ENCODE data around the gene TMEM190. TPM values are rescaled to one million over a fixed set of nuclear protein-coding genes. Genes with fewer than 3 reads are reported as not detected.
"Not testable (repeated sequence)": the region's sequence is repeated elsewhere in the genome, so short reads cannot be mapped to it uniquely, and the experiment has no call there.

Gene TMEM190
- total and polyA plus RNA-seq, 2 donors = 0.14 to 3.4 TPM

DNA sequence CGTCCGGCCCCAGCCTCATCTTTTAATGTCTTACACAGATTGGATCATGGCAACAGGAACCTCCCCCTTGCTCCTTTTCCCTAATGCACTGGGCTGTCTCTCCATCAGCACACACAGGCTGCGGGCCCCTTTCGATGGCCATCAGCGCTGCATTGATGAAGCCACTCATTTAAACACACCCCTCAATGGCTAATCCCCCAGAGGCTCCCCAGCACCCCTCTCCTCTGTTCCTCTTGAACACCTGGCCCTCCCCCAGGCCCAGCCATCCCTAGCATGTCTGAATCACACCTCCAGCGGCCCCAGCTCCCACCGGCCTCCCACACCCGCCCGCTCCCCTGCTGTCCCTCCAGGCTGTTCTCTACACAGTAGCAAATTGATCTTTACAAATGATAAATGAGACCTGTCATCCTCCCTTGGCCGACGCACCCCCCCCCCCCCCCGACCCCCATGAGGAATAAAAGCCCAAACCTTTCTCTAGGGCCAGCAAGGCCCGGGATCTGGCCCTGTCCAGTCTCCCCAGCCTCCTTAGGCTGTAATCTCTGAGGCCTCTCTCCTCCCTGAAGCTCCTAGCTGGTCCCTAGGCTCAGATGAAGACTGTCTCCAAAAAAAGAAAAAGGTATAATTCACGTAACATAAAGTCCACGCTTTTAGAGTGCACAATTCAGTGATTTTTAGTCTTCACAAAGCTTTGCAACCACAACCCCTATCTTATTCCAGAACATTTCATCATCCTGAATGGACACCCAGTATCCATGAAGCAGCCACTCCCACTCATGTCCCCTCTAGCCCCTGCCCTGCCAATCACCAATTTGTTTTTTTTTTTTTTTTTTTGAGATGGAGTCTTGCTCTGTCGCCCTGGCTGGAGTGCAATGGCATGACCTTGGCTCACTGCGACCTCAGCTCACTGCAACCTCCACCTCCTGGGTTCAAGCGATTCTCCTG lies 16.5 kb downstream of the TMEM190 start:
- WGBS = 92% methylated on average over 18 of the region's 18 CpGs
- Histone ChIP-seq H3K4me1 (ENCODE audit: control insufficient read depth in 2 of 2, insufficient read depth in 2 of 2, low read length in 2 of 2) (peaks cover 3 to 15% of the 10 kb centered on the region in 2 donors), H3K36me3 (ENCODE audit: control insufficient read depth in 2 of 2, insufficient read depth in 2 of 2, low read length in 1 of 2) (peaks cover 34 to 39% of the 10 kb centered on the region in 2 donors), H3K9me3 (ENCODE audit: control insufficient read depth in 2 of 2, insufficient read depth in 1 of 2, low read length in 1 of 2) (no peaks in the 10 kb centered on the region), H3K27me3 (ENCODE audit: control insufficient read depth in 2 of 2, insufficient read depth in 1 of 2, low read length in 1 of 2) (no peaks in the 10 kb centered on the region), H3K27ac (ENCODE audit: low read depth in 1 of 2, low read length in 1 of 2) (no peak overlapping the region), H3K4me3 (ENCODE audit: low read length in 2 of 2) (no peak overlapping the region)
- no peak for DNase-seq (ENCODE audit: low read depth in 6 of 9, low spot score in 9 of 9)

DNA sequence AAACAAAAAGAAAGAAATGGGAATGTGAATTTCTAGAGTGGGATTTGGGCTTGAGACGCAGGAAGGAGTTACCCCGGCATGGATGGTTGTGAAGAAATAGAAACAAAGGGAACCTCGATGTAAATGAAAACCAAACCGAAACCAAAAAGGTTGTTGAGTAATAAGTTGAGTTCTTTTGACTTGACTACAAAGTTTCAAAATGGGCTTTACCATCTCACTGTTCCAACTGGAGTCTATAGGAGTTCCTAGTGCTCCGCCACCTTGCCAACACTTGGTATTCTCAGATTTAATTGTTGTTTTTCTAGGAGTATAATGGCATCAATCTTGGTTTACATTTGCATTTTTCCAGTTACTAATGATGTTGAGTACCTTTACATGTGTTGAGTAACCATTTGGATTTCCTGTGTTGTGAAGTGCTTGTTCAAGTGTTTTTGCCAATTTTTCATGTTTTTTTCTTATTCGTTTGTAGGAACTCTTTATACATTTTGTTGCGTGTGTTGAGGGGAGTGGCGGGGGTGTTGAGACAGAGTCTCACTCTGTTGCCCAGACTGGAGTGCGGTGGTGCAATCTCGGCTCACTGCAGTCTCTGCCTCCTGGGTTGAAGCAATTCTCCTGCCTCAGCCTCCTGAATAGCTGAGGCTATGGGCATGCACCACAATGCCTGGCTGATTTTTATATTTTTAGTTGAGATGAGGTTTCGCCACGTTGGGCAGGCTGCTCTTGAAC lies 21.7 kb downstream of the TMEM190 start:
- H3K36me3 ChIP-seq (ENCODE audit: control insufficient read depth in 2 of 2, insufficient read depth in 2 of 2, low read length in 1 of 2) = peaks cover 29 to 36% of the 10 kb centered on the region in 2 donors

DNA sequence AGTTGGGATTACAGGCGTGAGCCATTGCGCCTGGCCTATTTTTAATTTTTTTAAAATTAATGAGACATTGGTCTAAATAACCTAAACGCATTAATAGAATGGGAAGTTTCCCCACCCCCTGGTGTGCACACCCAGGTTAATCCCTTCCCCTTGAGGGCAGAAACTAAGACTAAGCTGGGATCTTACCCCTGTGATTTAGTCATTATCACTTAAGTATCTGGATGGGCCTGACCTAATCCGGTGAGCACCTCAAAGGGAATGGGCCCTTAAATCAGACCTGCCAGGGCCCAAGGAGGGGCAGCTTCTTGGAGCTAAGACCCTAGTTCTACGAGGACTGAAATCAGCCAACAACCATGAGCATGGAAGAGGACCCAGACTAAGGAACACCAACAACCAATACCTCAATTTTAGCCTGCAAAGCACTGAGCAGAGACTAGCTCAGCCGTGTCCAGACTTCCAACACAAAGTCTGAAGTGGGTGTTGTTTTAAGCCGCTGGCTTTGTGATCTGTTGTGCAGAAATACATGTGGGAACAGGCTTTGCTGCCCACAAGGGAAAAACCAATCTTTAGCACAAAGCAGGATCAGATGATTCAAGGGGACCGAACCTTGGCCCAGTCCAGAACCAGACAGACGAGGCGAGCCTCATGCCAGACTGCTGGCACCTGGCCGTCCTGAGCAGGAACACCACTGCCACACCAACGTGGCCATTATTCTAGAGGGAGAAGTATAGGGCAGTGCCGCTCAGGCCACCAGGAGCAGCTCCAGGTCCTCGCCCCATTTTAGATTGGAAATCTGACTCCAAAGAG lies 23.9 kb downstream of the TMEM190 start:
- Histone ChIP-seq H3K27ac (ENCODE audit: low read depth in 1 of 2, low read length in 1 of 2) (no peak overlapping the region), H3K4me3 (ENCODE audit: low read length in 2 of 2) (no peak overlapping the region), H3K4me1 (ENCODE audit: control insufficient read depth in 2 of 2, insufficient read depth in 2 of 2, low read length in 2 of 2) (peaks cover 2 to 3% of the 10 kb centered on the region in 2 donors), H3K27me3 (ENCODE audit: control insufficient read depth in 2 of 2, insufficient read depth in 1 of 2, low read length in 1 of 2) (no peaks in the 10 kb centered on the region), H3K36me3 (ENCODE audit: control insufficient read depth in 2 of 2, insufficient read depth in 2 of 2, low read length in 1 of 2) (peaks cover 43 to 49% of the 10 kb centered on the region in 2 donors), H3K9me3 (ENCODE audit: control insufficient read depth in 2 of 2, insufficient read depth in 1 of 2, low read length in 1 of 2) (no peaks in the 10 kb centered on the region)
- WGBS = 95% methylated on average over 14 of the region's 14 CpGs
- no peak for DNase-seq (ENCODE audit: low read depth in 6 of 9, low spot score in 9 of 9)

More for the DNA sequence above, 21.7 kb downstream of the TMEM190 start:
- Histone ChIP-seq H3K27ac (ENCODE audit: low read depth in 1 of 2, low read length in 1 of 2) (no peak overlapping the region), H3K4me3 (ENCODE audit: low read length in 2 of 2) (no peak overlapping the region), H3K27me3 (ENCODE audit: control insufficient read depth in 2 of 2, insufficient read depth in 1 of 2, low read length in 1 of 2) (no peaks in the 10 kb centered on the region), H3K9me3 (ENCODE audit: control insufficient read depth in 2 of 2, insufficient read depth in 1 of 2, low read length in 1 of 2) (no peaks in the 10 kb centered on the region), H3K4me1 (ENCODE audit: control insufficient read depth in 2 of 2, insufficient read depth in 2 of 2, low read length in 2 of 2) (no peaks in the 10 kb centered on the region)
- no peak for DNase-seq (ENCODE audit: low read depth in 6 of 9, low spot score in 9 of 9)
- WGBS = 96% methylated on average over 12 of the region's 12 CpGs

DNA sequence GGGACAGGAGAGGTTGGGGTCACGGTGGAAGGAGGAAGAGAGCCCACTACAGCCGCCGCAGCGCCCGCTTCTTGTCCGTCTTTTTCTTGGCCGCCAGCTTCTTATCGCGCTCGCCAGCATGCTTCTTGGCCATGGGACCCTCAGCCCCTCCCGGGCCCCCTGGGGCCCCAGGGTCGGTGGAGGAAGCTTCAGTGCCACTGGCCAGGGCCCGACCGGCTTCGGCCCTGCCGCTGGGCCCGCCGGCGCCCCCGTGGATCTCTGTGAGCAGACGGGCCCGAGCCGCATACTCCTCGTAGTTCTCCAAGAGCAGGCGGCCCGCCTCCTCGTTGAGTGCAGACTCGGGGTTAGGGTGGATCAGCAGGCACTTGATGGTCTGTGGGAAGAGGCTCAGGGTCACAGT lies 24.8 kb downstream of the TMEM190 start:
- H3K4me3 ChIP-seq (ENCODE audit: low read length in 2 of 2); DNase-seq (ENCODE audit: low read depth in 6 of 9, low spot score in 9 of 9); H3K9me3 ChIP-seq (ENCODE audit: control insufficient read depth in 2 of 2, insufficient read depth in 1 of 2, low read length in 1 of 2); H3K27ac ChIP-seq (ENCODE audit: low read depth in 1 of 2, low read length in 1 of 2); H3K27me3 ChIP-seq (ENCODE audit: control insufficient read depth in 2 of 2, insufficient read depth in 1 of 2, low read length in 1 of 2): not testable (repeated sequence)
- 97% methylated on average over 21 of the region's 28 CpGs for WGBS
- Histone ChIP-seq H3K36me3 (ENCODE audit: control insufficient read depth in 2 of 2, insufficient read depth in 2 of 2, low read length in 1 of 2) (peaks cover 52 to 53% of the 10 kb centered on the region in 2 donors), H3K4me1 (ENCODE audit: control insufficient read depth in 2 of 2, insufficient read depth in 2 of 2, low read length in 2 of 2) (peaks cover 11 to 12% of the 10 kb centered on the region in 2 donors)

DNA sequence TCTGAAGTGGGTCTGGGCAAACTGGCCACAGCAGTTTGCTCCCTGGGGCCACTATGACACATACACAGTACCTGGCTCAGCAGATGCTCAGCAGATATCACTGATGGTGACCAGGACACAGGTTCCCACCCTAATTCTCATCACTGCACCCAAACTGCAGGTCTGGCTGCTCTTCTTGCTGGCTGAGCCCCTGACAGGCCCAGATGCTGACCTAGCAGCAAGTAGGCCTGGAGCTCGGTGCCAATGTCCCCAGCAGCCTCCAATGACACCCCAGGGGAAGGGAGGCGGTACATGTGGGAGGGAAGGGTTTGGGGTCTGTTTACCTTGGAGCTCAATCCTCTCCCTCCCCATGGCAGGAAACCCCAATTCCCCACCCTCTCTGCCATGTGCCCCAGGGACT lies 25.9 kb downstream of the TMEM190 start:
- Histone ChIP-seq H3K36me3 (ENCODE audit: control insufficient read depth in 2 of 2, insufficient read depth in 2 of 2, low read length in 1 of 2) (peaks cover 53 to 57% of the 10 kb centered on the region in 2 donors), H3K9me3 (ENCODE audit: control insufficient read depth in 2 of 2, insufficient read depth in 1 of 2, low read length in 1 of 2) (no peaks in the 10 kb centered on the region), H3K4me3 (ENCODE audit: low read length in 2 of 2) (no peak overlapping the region), H3K4me1 (ENCODE audit: control insufficient read depth in 2 of 2, insufficient read depth in 2 of 2, low read length in 2 of 2) (peaks cover 17 to 18% of the 10 kb centered on the region in 2 donors), H3K27me3 (ENCODE audit: control insufficient read depth in 2 of 2, insufficient read depth in 1 of 2, low read length in 1 of 2) (no peaks in the 10 kb centered on the region), H3K27ac (ENCODE audit: low read depth in 1 of 2, low read length in 1 of 2) (no peak overlapping the region)
- DNase-seq (ENCODE audit: low read depth in 6 of 9, low spot score in 9 of 9) = no peak
- 97% methylated on average over 2 of the region's 2 CpGs for WGBS

DNA sequence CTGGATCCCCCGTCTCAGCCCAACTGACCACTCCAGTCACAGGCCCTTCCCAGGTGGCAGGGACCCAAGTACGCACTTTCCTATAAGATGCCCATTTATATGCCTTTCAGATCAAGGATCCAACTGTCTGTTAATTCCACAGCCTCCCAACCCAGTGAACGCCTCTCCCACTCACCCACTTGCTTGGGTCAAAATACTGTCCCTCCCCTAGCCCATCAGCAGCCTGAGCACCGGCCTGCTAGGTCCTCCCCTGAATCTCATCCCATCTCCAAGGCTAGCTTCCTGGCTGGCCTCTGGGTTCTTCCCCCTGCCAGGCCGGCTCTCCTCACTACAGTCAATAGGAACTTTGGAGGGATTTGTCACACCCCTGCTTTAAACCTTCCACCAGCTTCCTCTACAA lies 29.0 kb downstream of the TMEM190 start:
- Histone ChIP-seq H3K36me3 (ENCODE audit: control insufficient read depth in 2 of 2, insufficient read depth in 2 of 2, low read length in 1 of 2) (peaks cover 44 to 51% of the 10 kb centered on the region in 2 donors), H3K4me1 (ENCODE audit: control insufficient read depth in 2 of 2, insufficient read depth in 2 of 2, low read length in 2 of 2) (peaks cover 17 to 26% of the 10 kb centered on the region in 2 donors), H3K9me3 (ENCODE audit: control insufficient read depth in 2 of 2, insufficient read depth in 1 of 2, low read length in 1 of 2) (peaks cover 1 to 18% of the 10 kb centered on the region in 2 donors), H3K27ac (ENCODE audit: low read depth in 1 of 2, low read length in 1 of 2) (no peak overlapping the region), H3K27me3 (ENCODE audit: control insufficient read depth in 2 of 2, insufficient read depth in 1 of 2, low read length in 1 of 2) (no peaks in the 10 kb centered on the region), H3K4me3 (ENCODE audit: low read length in 2 of 2) (peak overlapping the region; percentile 69 to 85)
- DNase-seq (ENCODE audit: low read depth in 6 of 9, low spot score in 9 of 9) = no peak
- WGBS = 95% methylated on average over 5 of the region's 5 CpGs

DNA sequence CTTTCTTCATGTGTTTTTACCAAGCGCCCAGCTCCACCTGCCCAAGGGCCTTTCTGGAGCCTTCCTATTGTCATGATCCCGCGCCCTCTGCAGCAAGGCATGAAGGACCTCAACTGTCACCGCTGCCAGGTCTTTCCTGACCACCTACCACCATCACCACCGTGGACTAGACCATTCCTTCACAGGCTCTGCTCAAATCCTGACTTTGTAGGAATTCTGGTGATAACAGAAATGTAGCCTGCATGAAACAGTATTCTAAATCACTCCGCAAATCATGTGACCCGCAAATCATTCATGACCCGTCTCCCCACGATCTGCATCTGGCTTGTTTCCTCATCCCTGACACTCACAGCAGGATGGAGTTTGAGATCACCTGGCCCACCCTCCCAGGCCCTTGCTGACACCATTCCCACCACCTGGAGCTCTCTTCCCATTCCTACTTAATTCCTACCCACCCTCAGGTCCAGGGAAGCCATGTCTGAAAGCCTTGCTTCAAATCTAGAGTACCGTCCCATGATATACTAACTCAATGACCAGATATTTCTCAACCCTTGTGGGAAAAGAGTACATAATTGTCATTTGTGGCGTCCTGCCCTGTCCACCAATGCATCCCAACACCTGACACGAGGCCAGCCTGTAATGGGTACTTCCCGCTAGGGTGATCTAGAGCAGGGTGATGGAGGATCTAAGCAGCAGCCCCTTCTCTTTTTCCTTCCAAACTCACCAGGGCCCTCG lies 29.6 kb downstream of the TMEM190 start:
- WGBS = 91% methylated on average over 14 of the region's 14 CpGs
- DNase-seq (ENCODE audit: low read depth in 6 of 9, low spot score in 9 of 9) = no peak
- Histone ChIP-seq H3K27ac (ENCODE audit: low read depth in 1 of 2, low read length in 1 of 2) (no peak overlapping the region), H3K4me1 (ENCODE audit: control insufficient read depth in 2 of 2, insufficient read depth in 2 of 2, low read length in 2 of 2) (peaks cover 17 to 26% of the 10 kb centered on the region in 2 donors), H3K9me3 (ENCODE audit: control insufficient read depth in 2 of 2, insufficient read depth in 1 of 2, low read length in 1 of 2) (peaks cover 1 to 18% of the 10 kb centered on the region in 2 donors), H3K36me3 (ENCODE audit: control insufficient read depth in 2 of 2, insufficient read depth in 2 of 2, low read length in 1 of 2) (peaks cover 38 to 46% of the 10 kb centered on the region in 2 donors), H3K27me3 (ENCODE audit: control insufficient read depth in 2 of 2, insufficient read depth in 1 of 2, low read length in 1 of 2) (no peaks in the 10 kb centered on the region), H3K4me3 (ENCODE audit: low read length in 2 of 2) (peak overlapping the region; percentile 69 to 85)

DNA sequence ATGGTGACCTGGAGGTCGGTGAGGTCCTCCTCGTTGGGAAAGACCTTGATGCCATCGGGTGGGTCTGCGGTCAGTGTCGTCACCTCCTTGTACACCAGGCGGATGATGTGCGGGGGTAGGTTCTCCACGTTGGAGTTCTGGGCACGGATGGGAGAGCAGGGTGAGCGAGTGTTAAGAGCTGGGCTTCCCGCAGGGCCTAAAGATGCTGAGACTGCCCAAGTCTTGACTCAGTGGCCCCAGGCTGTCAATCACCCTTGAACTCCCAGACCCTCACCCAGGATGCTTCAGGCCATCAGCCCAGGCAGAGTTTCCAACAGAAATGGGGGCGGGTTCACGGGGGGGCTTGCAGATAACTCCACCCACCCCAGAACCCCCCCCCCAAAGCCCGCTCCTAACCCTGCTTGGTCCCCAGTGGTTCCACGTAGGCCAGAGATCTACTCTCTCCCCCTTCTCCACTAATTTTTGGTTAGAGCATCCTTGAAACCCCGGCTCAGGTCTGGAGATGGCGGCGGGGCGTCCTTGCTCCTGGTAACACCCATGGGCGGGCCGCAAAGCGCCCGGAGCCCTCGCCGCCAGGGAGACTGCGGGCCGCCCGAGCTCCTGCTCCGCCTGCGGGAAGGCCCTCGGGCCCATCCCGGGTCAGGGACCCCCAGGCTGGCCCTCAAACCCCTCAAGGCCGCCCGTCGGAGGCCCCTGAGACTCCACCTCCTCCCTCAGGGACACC lies 30.4 kb downstream of the TMEM190 start:
- Histone ChIP-seq H3K27ac (ENCODE audit: low read depth in 1 of 2, low read length in 1 of 2) (peak overlapping the region; percentile 85 to 100), H3K4me1 (ENCODE audit: control insufficient read depth in 2 of 2, insufficient read depth in 2 of 2, low read length in 2 of 2) (peaks cover 17 to 26% of the 10 kb centered on the region in 2 donors), H3K36me3 (ENCODE audit: control insufficient read depth in 2 of 2, insufficient read depth in 2 of 2, low read length in 1 of 2) (peaks cover 31 to 42% of the 10 kb centered on the region in 2 donors), H3K27me3 (ENCODE audit: control insufficient read depth in 2 of 2, insufficient read depth in 1 of 2, low read length in 1 of 2) (no peaks in the 10 kb centered on the region), H3K4me3 (ENCODE audit: low read length in 2 of 2) (peak overlapping the region; percentile 69 to 85), H3K9me3 (ENCODE audit: control insufficient read depth in 2 of 2, insufficient read depth in 1 of 2, low read length in 1 of 2) (peaks cover 1 to 18% of the 10 kb centered on the region in 2 donors)
- 17% methylated on average over 35 of the region's 35 CpGs for WGBS
- peak in 4 of 9 donors; percentile 18 to 39 (median 31) for DNase-seq (ENCODE audit: low read depth in 6 of 9, low spot score in 9 of 9)

Data from thymus (tissue), 11 donors.